ENCODE measurements around the gene HEXIM2. TPM values are rescaled to one million over a fixed set of nuclear protein-coding genes. Genes with fewer than 3 reads are reported as not detected.

HEXIM2 gene
- total and polyA plus RNA-seq, 2 of the 13 experiments (the other 11 are each of a cell fraction or from before 2014, with no cell fraction given) = 27.1 to 32.4 TPM

DNA sequence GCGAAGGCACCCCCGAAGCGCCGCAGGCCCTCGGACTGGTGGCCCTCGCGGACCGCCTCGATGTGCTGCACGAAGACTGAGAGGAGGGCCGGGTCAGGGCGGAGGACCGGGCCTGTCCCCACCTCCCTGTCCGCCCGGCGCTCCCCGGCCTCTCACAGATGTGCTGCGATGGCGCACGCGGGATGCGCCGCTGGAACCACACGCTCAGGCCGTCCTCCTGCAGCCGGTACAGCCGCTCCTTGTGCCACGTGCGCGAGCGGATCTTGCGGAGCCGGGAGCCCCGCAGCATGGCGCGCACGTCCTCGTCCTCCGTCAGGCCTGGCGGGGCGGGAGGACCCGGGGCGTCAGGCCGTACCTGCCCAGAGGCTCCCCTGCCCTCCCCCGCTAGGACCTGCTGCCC is 40.6 kb upstream of the HEXIM2 start (continued):
- TF ChIP-seq, protein P1, sequence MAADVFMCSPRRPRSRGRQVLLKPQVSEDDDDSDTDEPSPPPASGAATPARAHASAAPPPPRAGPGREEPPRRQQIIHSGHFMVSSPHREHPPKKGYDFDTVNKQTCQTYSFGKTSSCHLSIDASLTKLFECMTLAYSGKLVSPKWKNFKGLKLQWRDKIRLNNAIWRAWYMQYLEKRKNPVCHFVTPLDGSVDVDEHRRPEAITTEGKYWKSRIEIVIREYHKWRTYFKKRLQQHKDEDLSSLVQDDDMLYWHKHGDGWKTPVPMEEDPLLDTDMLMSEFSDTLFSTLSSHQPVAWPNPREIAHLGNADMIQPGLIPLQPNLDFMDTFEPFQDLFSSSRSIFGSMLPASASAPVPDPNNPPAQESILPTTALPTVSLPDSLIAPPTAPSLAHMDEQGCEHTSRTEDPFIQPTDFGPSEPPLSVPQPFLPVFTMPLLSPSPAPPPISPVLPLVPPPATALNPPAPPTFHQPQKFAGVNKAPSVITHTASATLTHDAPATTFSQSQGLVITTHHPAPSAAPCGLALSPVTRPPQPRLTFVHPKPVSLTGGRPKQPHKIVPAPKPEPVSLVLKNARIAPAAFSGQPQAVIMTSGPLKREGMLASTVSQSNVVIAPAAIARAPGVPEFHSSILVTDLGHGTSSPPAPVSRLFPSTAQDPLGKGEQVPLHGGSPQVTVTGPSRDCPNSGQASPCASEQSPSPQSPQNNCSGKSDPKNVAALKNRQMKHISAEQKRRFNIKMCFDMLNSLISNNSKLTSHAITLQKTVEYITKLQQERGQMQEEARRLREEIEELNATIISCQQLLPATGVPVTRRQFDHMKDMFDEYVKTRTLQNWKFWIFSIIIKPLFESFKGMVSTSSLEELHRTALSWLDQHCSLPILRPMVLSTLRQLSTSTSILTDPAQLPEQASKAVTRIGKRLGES (CRISPR knock-in tag; IDR thresholded peaks at IDR 0.05; ENCODE audit: borderline replicate concordance) = no peak
- TF ChIP-seq MIXL1 (CRISPR knock-in tag; IDR thresholded peaks at IDR 0.05) (no peak), ZBTB20 (CRISPR knock-in tag; IDR thresholded peaks at IDR 0.05; ENCODE audit: borderline replicate concordance, low read depth) (no peak), RBFOX2 (IDR thresholded peaks at IDR 0.05; ENCODE audit: low read depth, low read length) (0 out of 2 replicates have a peak, but pooled peaks have one; percentile 24), IKZF4 (CRISPR knock-in tag; IDR thresholded peaks at IDR 0.05; ENCODE audit: borderline replicate concordance, low read depth, not compliant biosample characterization) (no peak), ZNF326 (CRISPR knock-in tag; IDR thresholded peaks at IDR 0.05; ENCODE audit: borderline replicate concordance) (no peak)

DNA sequence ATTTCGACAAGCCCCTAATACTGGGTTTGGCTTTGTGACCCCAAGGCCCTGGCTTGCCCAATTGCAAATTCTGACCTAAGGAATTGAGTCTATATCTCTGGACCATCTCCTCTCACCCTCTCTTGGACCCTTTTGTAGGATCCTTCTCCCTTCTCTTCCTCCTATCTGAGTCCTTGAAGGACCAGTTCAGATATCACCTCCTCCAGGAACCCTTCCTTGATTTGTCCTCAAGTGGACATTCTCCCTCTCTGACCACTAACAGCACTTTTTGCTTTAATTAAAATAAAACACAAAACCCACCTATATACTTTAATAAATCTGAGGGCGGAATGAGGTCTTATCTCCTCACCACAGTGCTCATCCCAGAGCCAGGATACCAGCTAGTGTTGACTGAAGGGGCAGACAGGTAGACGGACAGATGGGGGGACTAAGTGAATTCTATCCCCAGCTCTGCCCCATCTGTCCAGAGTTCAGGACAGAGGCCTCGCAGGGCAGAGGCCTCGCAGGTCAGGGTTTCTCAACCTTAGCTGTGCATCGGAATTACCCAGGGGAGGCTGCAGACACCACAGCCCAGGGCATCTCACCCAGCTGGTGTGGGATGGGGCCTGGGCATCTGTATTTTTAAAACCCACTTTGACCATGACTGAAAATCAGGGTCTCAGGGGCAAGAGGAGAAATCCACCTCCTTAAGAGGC is 38.5 kb upstream of the HEXIM2 start:
- H3K27ac ChIP-seq (ENCODE audit: extremely low read length, insufficient read depth, low read length) = peak overlapping the region; percentile 25
- peaks cover 0 to 4% of the 10 kb centered on the region in 2 experiments; a peak in 1 of 5 replicates for H3K36me3 ChIP-seq (replicated peaks in 1 of 2; ENCODE audit: control insufficient read depth in 1 of 2, insufficient read depth in 2 of 2, low read length in 2 of 2)
- in situ Hi-C loops (cut with HindIII; ENCODE audit: extremely low pct_ligation_motif_present, low pct_unique_long_range_greater_than_20kb) = no loop called here
- POLR2A ChIA-PET = interaction anchor here (0.7 to 5.1 kb wide), 10 partner anchors 9 to 79 kb away, joined by 3 to 27 read pairs (median 5); partner anchors contain the start of genes ACBD4, HEXIM1, HEXIM2 and NMT1
- H3K9me3 ChIP-seq (ENCODE audit: low read length) = no peaks in the 10 kb centered on the region
- H3K4me1 ChIP-seq (ENCODE audit: insufficient read depth, low read length) = peaks cover 58% of the 10 kb centered on the region
- peak overlapping the region in 1 of 3 experiments; percentile 31; a peak in 2 of 6 replicates for H3K4me3 ChIP-seq (replicated peaks in 1 of 3; ENCODE audit: insufficient read depth in 1 of 3, low read depth in 2 of 3, low read length in 3 of 3)
- H3K4me2 ChIP-seq (ENCODE audit: low read depth, low read length) = peak overlapping the region; percentile 78
- CTCF ChIA-PET (ENCODE audit: low intra/inter-chr PET ratio, low total read pairs) = interaction anchor here (1.8 to 2.0 kb wide), 2 partner anchors 12 kb away, joined by 8 read pairs; partner anchors contain the start of gene ACBD4
- H3K9ac ChIP-seq (ENCODE audit: insufficient read depth, low read depth, low read length) = peak overlapping the region; percentile 25
- no peaks in the 10 kb centered on the region for H3K79me2 ChIP-seq (ENCODE audit: insufficient read depth, low read length)
- ATAC-seq (peak; percentile 39), DNase-seq (ENCODE audit: low spot score) (peak; percentile 35), FAIRE-seq (peak; percentile 85)
- no peak overlapping the region for H2AFZ ChIP-seq (ENCODE audit: low read length)
- BruUV-seq (replicated peaks) = no TSS peak
- no peaks in the 10 kb centered on the region for H3K27me3 ChIP-seq (ENCODE audit: control insufficient read depth in 1 of 2, insufficient read depth in 2 of 2, low read length in 2 of 2)
- 23% methylated on average over 4 of the region's 6 CpGs for WGBS (ENCODE audit: low lambda C conversion rate)
- H4K20me1 ChIP-seq (ENCODE audit: insufficient read depth, low read length) = no peaks in the 10 kb centered on the region
- intact Hi-C loops (cut with micrococcal nuclease; ENCODE audit: unreplicated experiment) = no loop called here
- TF ChIP-seq TAF1 (CRISPR knock-in tag; IDR thresholded peaks at IDR 0.05) (no peak), RBM39 (IDR thresholded peaks at IDR 0.05; ENCODE audit: low read depth, low read length, poor library complexity, severe bottlenecking) (no peak), RNF2 (conservative IDR thresholded peaks at IDR 0.05; ENCODE audit: low read depth) (no peak), ZNF296 (CRISPR knock-in tag; conservative IDR thresholded peaks at IDR 0.05) (no peak), HNF4G (IDR thresholded peaks at IDR 0.05; ENCODE audit: borderline replicate concordance, low read depth, low read length) (peak; percentile 77), HNF4G (CRISPR knock-in tag; IDR thresholded peaks at IDR 0.05; ENCODE audit: borderline replicate concordance, low read depth) (no peak), ZSCAN29 (CRISPR knock-in tag; conservative IDR thresholded peaks at IDR 0.05) (no peak)
- TF ChIP-seq, protein P2, sequence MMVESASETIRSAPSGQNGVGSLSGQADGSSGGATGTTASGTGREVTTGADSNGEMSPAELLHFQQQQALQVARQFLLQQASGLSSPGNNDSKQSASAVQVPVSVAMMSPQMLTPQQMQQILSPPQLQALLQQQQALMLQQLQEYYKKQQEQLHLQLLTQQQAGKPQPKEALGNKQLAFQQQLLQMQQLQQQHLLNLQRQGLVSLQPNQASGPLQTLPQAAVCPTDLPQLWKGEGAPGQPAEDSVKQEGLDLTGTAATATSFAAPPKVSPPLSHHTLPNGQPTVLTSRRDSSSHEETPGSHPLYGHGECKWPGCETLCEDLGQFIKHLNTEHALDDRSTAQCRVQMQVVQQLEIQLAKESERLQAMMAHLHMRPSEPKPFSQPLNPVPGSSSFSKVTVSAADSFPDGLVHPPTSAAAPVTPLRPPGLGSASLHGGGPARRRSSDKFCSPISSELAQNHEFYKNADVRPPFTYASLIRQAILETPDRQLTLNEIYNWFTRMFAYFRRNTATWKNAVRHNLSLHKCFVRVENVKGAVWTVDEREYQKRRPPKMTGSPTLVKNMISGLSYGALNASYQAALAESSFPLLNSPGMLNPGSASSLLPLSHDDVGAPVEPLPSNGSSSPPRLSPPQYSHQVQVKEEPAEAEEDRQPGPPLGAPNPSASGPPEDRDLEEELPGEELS (CRISPR knock-in tag; IDR thresholded peaks at IDR 0.05) = no peak
- TF ChIP-seq, protein P3, sequence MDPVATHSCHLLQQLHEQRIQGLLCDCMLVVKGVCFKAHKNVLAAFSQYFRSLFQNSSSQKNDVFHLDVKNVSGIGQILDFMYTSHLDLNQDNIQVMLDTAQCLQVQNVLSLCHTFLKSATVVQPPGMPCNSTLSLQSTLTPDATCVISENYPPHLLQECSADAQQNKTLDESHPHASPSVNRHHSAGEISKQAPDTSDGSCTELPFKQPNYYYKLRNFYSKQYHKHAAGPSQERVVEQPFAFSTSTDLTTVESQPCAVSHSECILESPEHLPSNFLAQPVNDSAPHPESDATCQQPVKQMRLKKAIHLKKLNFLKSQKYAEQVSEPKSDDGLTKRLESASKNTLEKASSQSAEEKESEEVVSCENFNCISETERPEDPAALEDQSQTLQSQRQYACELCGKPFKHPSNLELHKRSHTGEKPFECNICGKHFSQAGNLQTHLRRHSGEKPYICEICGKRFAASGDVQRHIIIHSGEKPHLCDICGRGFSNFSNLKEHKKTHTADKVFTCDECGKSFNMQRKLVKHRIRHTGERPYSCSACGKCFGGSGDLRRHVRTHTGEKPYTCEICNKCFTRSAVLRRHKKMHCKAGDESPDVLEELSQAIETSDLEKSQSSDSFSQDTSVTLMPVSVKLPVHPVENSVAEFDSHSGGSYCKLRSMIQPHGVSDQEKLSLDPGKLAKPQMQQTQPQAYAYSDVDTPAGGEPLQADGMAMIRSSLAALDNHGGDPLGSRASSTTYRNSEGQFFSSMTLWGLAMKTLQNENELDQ (CRISPR knock-in tag; IDR thresholded peaks at IDR 0.05; ENCODE audit: borderline replicate concordance) = no peak
